HFFc6 (cell line): ENCODE measurements around the gene SPOCD1. TPM values are rescaled to one million over a fixed set of nuclear protein-coding genes. Genes with fewer than 3 reads are reported as not detected.

Experiments used
- DNase-seq: peaks from one replicate; pipeline ENCODE4 v3.0.0-alpha.2; 2018
- H3K27ac Mint-ChIP-seq: 2 replicates; pipeline ENCODE4 v1.8.0; 2020; ENCODE audit warnings: mild to moderate bottlenecking, mixed read lengths
- H3K27me3 Mint-ChIP-seq: 2 replicates; pipeline ENCODE4 v1.8.0; 2021; ENCODE audit warnings: mild to moderate bottlenecking, moderate library complexity, mixed read lengths; ENCODE audit not compliant: insufficient read depth
- H3K36me3 Mint-ChIP-seq: 2 replicates; pipeline ENCODE4 v1.8.0; 2021; ENCODE audit warnings: low read depth, mixed read lengths
- H3K4me1 Mint-ChIP-seq: 2 replicates; pipeline ENCODE4 v1.8.0; 2020; ENCODE audit warnings: low read depth, mixed read lengths
- H3K4me3 Mint-ChIP-seq: 2 replicates; pipeline ENCODE4 v1.8.0; 2020; ENCODE audit warnings: mild to moderate bottlenecking, moderate library complexity, mixed read lengths
- H3K9me3 Mint-ChIP-seq: 2 replicates; pipeline ENCODE4 v1.8.0; 2020; ENCODE audit warnings: mild to moderate bottlenecking, mixed read lengths
- CTCF ChIP-seq: fragments of 200-600 bp; sonication (generic); IDR thresholded peaks from 2 replicates; pipeline ENCODE4 v1.5.0; 2021; ENCODE audit warnings: antibody characterized with exemption, mild to moderate bottlenecking
- total RNA-seq, 6 experiments: library from RNA; stranded (reverse); fragmentation: NEBNext Ultra II Directional; extraction: Animal tissue kit (Norgen Biotek cat#: 25700); gene quantifications; 2 replicates in 1 of 6; 3 replicates in 5 of 6; pipeline ENCODE4 v1.2.3, GENCODE V29; 2021

The SPOCD1 gene
- total RNA-seq, 6 experiments from 2014 or later = 33.7 to 40.4 (median 35.8) TPM

GRCh38 chr1:31859044-31859443 lies 43.2 kb upstream of the SPOCD1 start:
- H3K36me3 Mint-ChIP-seq = no peaks in the 10 kb centered on the region
- DNase-seq = no peak
- H3K27me3 Mint-ChIP-seq = peaks cover 7% of the 10 kb centered on the region; the same call in 1 of the 2 replicates
- no peak overlapping the region for H3K4me3 Mint-ChIP-seq
- H3K4me1 Mint-ChIP-seq = no peaks in the 10 kb centered on the region
- no peak for TF ChIP-seq CTCF
- H3K27ac Mint-ChIP-seq = no peak overlapping the region
- H3K9me3 Mint-ChIP-seq = no peaks in the 10 kb centered on the region

- H3K4me1 Mint-ChIP-seq = no peaks in the 10 kb centered on the region
- no peak for DNase-seq
- no peak for TF ChIP-seq CTCF
- H3K27me3 Mint-ChIP-seq = no peaks in the 10 kb centered on the region; the same call in 1 of the 2 replicates
- H3K4me3 Mint-ChIP-seq = no peak overlapping the region
- H3K9me3 Mint-ChIP-seq = no peaks in the 10 kb centered on the region
- H3K27ac Mint-ChIP-seq = no peak overlapping the region
- no peaks in the 10 kb centered on the region for H3K36me3 Mint-ChIP-seq
Measured at GRCh38 chr1:31857863-31858262, 42.0 kb upstream of the SPOCD1 start.

- Mint-ChIP-seq H3K9me3 (no peaks in the 10 kb centered on the region), H3K4me1 (no peaks in the 10 kb centered on the region), H3K27me3 (no peaks in the 10 kb centered on the region), H3K27ac (no peak overlapping the region), H3K36me3 (no peaks in the 10 kb centered on the region), H3K4me3 (no peak overlapping the region)
- DNase-seq = no peak
- no peak for TF ChIP-seq CTCF
Measured at GRCh38 chr1:31856140-31856539, 40.3 kb upstream of the SPOCD1 start.

- no peaks in the 10 kb centered on the region for H3K36me3 Mint-ChIP-seq
- no peaks in the 10 kb centered on the region for H3K9me3 Mint-ChIP-seq
- TF ChIP-seq CTCF = no peak
- no peaks in the 10 kb centered on the region for H3K4me1 Mint-ChIP-seq
- no peak overlapping the region for H3K4me3 Mint-ChIP-seq
- peak; percentile 50 for DNase-seq
- no peaks in the 10 kb centered on the region for H3K27me3 Mint-ChIP-seq
- H3K27ac Mint-ChIP-seq = no peak overlapping the region
Measured at GRCh38 chr1:31855038-31855845, 39.4 kb upstream of the SPOCD1 start.

- Mint-ChIP-seq H3K9me3 (no peaks in the 10 kb centered on the region), H3K4me1 (peaks cover 6% of the 10 kb centered on the region; the same call in 1 of the 2 replicates), H3K27me3 (peaks cover 4% of the 10 kb centered on the region; the same call in 1 of the 2 replicates), H3K27ac (no peak overlapping the region), H3K4me3 (no peak overlapping the region), H3K36me3 (no peaks in the 10 kb centered on the region)
- DNase-seq = no peak
- no peak for TF ChIP-seq CTCF
Measured at GRCh38 chr1:31849653-31850052, 33.8 kb upstream of the SPOCD1 start.
